Measurements from ENCODE around the gene INPPL1. TPM values are rescaled to one million over a fixed set of nuclear protein-coding genes. Genes with fewer than 3 reads are reported as not detected.

The INPPL1 gene
- total RNA-seq, 1 experiment from 2014 or later: 90.2 TPM

GRCh38 chr11:72216638-72217037 is 7.9 kb upstream of the INPPL1 start, which contains the start of gene FOLR2:
Gene FOLR2 (plus strand): TSS chr11:72216794. CDS start chr11:72218585, 1,791 bp downstream.
- TF ChIP-seq CTCF (IDR thresholded peaks at IDR 0.05; ENCODE audit: unreplicated experiment): no peak
- no peaks in the 10 kb centered on the region for H3K9me3 Mint-ChIP-seq (ENCODE audit: unreplicated experiment)
- H3K4me3 Mint-ChIP-seq (ENCODE audit: unreplicated experiment): no peak within 1 kb of the TSS
- intact Hi-C loops (cut with micrococcal nuclease): no loop called here
- no peaks in the 10 kb centered on the region for H3K36me3 Mint-ChIP-seq (ENCODE audit: insufficient read depth, unreplicated experiment)
- CTCF ChIA-PET: interaction anchor here (0.7 to 1.1 kb wide), 3 partner anchors 33 to 234 kb away, joined by 3 to 5 read pairs (median 3); partner anchors contain the start of gene CLPB
- no peak within 1 kb of the TSS for H3K27ac Mint-ChIP-seq (ENCODE audit: low read depth, unreplicated experiment)
- no peak for DNase-seq (ENCODE audit: unreplicated experiment)
- BruUV-seq (replicated peaks): no TSS peak
- H3K27me3 Mint-ChIP-seq (ENCODE audit: insufficient read depth, unreplicated experiment): peaks cover 58% of the 10 kb centered on the region
- POLR2A ChIA-PET: no interaction called here
- no peaks in the 10 kb centered on the region for H3K4me1 Mint-ChIP-seq (ENCODE audit: insufficient read depth, unreplicated experiment)

- no peaks in the 10 kb centered on the region for H3K9me3 Mint-ChIP-seq (ENCODE audit: unreplicated experiment)
- H3K4me1 Mint-ChIP-seq (ENCODE audit: insufficient read depth, unreplicated experiment): no peaks in the 10 kb centered on the region
- DNase-seq (ENCODE audit: unreplicated experiment): no peak
- CTCF ChIA-PET: interaction anchor here (2.5 kb wide), 1 partner anchor 35 kb away, joined by 11 read pairs; no protein-coding TSS in a partner anchor
- peaks cover 49% of the 10 kb centered on the region for H3K27me3 Mint-ChIP-seq (ENCODE audit: insufficient read depth, unreplicated experiment)
- no peak overlapping the region for H3K27ac Mint-ChIP-seq (ENCODE audit: low read depth, unreplicated experiment)
- H3K4me3 Mint-ChIP-seq (ENCODE audit: unreplicated experiment): no peak overlapping the region
- intact Hi-C loops (cut with micrococcal nuclease): no loop called here
- no peak for TF ChIP-seq CTCF (IDR thresholded peaks at IDR 0.05; ENCODE audit: unreplicated experiment)
- no peaks in the 10 kb centered on the region for H3K36me3 Mint-ChIP-seq (ENCODE audit: insufficient read depth, unreplicated experiment)
- POLR2A ChIA-PET: interaction anchor here (0.7 to 1.0 kb wide), 3 partner anchors 14 to 484 kb away, joined by 3 read pairs; no protein-coding TSS in a partner anchor
- no TSS peak for BruUV-seq (replicated peaks)
Observed at GRCh38 chr11:72217841-72218240, 6.7 kb upstream of the INPPL1 start.

- H3K4me1 Mint-ChIP-seq (ENCODE audit: insufficient read depth, unreplicated experiment): no peaks in the 10 kb centered on the region
- no peak overlapping the region for H3K27ac Mint-ChIP-seq (ENCODE audit: low read depth, unreplicated experiment)
- no peak for DNase-seq (ENCODE audit: unreplicated experiment)
- no peaks in the 10 kb centered on the region for H3K9me3 Mint-ChIP-seq (ENCODE audit: unreplicated experiment)
- H3K36me3 Mint-ChIP-seq (ENCODE audit: insufficient read depth, unreplicated experiment): no peaks in the 10 kb centered on the region
- H3K4me3 Mint-ChIP-seq (ENCODE audit: unreplicated experiment): no peak overlapping the region
- intact Hi-C loops (cut with micrococcal nuclease): no loop called here
- TF ChIP-seq CTCF (IDR thresholded peaks at IDR 0.05; ENCODE audit: unreplicated experiment): no peak
- BruUV-seq (replicated peaks): no TSS peak
- ChIA-PET CTCF (interaction anchor here (2.5 kb wide), 1 partner anchor 35 kb away, joined by 11 read pairs; no protein-coding TSS in a partner anchor), POLR2A (interaction anchor here (0.7 to 1.0 kb wide), 3 partner anchors 14 to 484 kb away, joined by 3 read pairs; no protein-coding TSS in a partner anchor)
- H3K27me3 Mint-ChIP-seq (ENCODE audit: insufficient read depth, unreplicated experiment): peaks cover 49% of the 10 kb centered on the region
Observed at GRCh38 chr11:72218251-72218745, 6.3 kb upstream of the INPPL1 start.

- H3K4me1 Mint-ChIP-seq (ENCODE audit: insufficient read depth, unreplicated experiment): peaks cover 8% of the 10 kb centered on the region
- no peak for DNase-seq (ENCODE audit: unreplicated experiment)
- intact Hi-C loops (cut with micrococcal nuclease): no loop called here
- H3K27ac Mint-ChIP-seq (ENCODE audit: low read depth, unreplicated experiment): no peak overlapping the region
- no TSS peak for BruUV-seq (replicated peaks)
- no peak overlapping the region for H3K4me3 Mint-ChIP-seq (ENCODE audit: unreplicated experiment)
- TF ChIP-seq CTCF (IDR thresholded peaks at IDR 0.05; ENCODE audit: unreplicated experiment): no peak
- no peaks in the 10 kb centered on the region for H3K36me3 Mint-ChIP-seq (ENCODE audit: insufficient read depth, unreplicated experiment)
- H3K9me3 Mint-ChIP-seq (ENCODE audit: unreplicated experiment): no peaks in the 10 kb centered on the region
- CTCF ChIA-PET: interaction anchor here (2.1 kb wide), 1 partner anchor 77 kb away, joined by 6 read pairs; no protein-coding TSS in a partner anchor
- POLR2A ChIA-PET: interaction anchor here (1.8 kb wide), 1 partner anchor 12 kb away, joined by 5 read pairs; no protein-coding TSS in a partner anchor
- H3K27me3 Mint-ChIP-seq (ENCODE audit: insufficient read depth, unreplicated experiment): peaks cover 27% of the 10 kb centered on the region
Observed at GRCh38 chr11:72220696-72221363, 3.7 kb upstream of the INPPL1 start.
